Endothelial cell of hepatic sinusoid (primary cell): Measurements from ENCODE around the gene CACNA1S.

Source experiments
- in situ Hi-C: cut with HindIII; loops from 2 replicates; pipeline ENCODE4 v1.10.0; 2017; ENCODE audit warnings: low sequenced_read_pairs

CACNA1S gene

DNA sequence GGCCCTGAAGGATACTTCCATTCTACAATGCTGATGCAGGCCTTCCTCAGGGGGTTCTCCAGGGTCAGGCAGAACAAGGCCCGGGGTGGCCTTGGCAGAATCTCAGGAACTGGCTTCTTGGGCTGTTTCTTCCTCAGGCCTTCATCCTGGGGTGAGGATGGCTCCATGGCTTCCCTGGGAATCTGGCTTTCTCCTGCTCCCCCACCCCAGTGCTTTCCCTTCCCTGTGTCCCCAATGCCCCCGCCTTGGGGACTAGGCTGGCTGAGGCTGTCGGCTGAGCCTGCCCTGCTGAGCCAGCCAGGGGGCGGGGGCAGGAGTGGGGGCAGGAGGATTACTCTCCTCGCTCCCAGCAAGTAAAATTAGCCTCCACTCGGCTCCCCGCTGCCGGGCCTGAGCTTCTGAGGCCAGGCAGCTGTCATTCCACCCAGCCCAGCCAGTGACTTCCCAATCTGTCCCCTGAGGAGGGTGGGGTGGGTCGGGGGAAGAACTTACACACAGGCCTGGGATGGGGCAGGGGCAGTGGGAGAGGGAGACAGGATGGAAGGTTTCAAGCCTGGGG is at the start of gene CACNA1S:
CACNA1S (minus strand) TSS at position 254 of the 559 bp plus-strand sequence; CDS start at position 167, 87 bp downstream.
- in situ Hi-C loops: no loop called here

DNA sequence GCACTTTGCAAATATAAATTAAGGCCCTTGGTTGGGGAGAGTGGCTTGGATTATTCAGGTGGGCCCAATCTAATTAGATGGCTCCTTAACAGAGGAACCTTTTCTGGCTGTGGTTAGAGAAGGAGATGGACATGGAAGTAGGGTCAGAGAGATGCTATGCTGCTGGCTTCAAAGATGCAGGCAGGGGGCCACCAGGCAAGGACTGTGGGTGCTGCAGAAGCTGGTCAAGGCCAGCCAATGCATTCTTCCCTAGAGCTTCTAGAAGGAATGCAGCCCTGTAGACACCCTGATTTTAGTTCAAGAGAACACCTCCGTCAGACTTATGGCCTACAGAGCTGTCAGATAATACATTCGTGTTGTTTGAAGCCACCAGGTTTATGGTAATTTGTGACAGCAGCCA is 45.7 kb upstream of the CACNA1S start:
- in situ Hi-C loops: loop anchor here (5.0 kb wide), 3 partner anchors 39 to 69 kb away; no protein-coding TSS in a partner anchor

DNA sequence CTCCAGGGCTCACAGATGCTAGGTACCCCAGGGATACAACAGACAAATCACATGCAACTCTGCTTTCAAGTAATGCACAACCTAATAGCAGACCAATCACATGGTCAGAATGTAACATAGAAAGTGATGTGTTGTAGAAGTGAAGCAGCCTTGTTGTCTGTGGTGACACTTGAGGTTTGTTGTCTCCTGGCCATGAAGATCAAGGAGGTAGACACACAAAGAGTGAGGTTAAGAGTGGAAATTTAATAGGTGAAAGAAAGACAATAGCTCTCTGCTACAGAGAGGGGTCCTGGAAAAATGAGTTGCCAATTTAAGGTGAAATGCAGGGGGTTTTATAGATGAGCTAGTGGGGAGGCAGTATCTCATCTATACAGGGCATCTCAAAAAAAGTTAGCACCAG is 44.6 kb upstream of the CACNA1S start:
- in situ Hi-C loops: loop anchor here (5.0 kb wide), 3 partner anchors 40 to 70 kb away; no protein-coding TSS in a partner anchor

- in situ Hi-C loops: loop anchor here (5.0 kb wide), 3 partner anchors 39 to 71 kb away; no protein-coding TSS in a partner anchor
Observed at GRCh38 chr1:201156346-201156745, 44.1 kb upstream of the CACNA1S start.

GRCh38 chr1:201155354-201155753 is 43.1 kb upstream of the CACNA1S start:
- in situ Hi-C loops: loop anchor here (5.0 kb wide), 3 partner anchors 38 to 72 kb away; no protein-coding TSS in a partner anchor

DNA sequence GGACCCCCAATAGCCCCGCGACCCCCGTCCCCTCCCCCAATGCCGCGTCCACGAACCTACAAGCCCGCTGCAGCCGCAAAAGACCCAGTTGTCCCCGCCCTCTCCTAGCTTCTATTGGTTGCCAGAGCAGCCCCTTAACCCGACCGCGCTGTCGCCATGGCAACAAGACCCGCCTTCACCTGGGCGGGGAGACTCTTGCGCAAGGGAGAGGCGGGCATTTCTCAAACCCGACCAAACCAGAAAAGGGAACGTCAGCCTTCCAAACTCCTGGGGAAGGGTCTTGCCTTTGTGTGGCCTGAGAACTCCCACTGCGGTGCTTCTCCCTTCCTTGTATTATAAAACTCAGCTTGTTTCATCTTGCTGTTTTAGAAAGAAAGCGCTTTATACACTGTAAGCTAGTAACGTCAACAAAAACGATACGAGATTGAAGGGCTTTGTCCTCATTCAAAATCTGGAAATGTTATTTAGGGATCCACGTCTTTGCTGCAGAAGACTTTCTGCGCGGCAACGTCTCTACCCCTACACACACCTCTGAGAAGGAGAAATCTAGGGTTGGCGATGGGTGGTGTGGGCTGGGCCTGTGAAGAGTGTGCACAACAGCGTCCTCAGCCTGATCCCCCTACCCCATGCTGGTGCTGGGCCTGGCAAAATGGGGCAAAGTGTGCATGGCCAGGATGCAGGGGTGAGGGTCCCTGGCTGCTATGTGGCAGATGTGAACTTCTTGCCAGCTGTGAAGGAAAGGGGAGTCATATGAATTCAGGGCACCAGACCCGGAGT is 42.4 kb upstream of the CACNA1S start, which contains the start of gene TMEM9:
TMEM9 (minus strand) TSS at position 86 of the 777 bp plus-strand sequence. CDS start 551 bp downstream, outside the sequence.
- in situ Hi-C loops: loop anchor here (5.0 kb wide), 3 partner anchors 37 to 73 kb away; no protein-coding TSS in a partner anchor

DNA sequence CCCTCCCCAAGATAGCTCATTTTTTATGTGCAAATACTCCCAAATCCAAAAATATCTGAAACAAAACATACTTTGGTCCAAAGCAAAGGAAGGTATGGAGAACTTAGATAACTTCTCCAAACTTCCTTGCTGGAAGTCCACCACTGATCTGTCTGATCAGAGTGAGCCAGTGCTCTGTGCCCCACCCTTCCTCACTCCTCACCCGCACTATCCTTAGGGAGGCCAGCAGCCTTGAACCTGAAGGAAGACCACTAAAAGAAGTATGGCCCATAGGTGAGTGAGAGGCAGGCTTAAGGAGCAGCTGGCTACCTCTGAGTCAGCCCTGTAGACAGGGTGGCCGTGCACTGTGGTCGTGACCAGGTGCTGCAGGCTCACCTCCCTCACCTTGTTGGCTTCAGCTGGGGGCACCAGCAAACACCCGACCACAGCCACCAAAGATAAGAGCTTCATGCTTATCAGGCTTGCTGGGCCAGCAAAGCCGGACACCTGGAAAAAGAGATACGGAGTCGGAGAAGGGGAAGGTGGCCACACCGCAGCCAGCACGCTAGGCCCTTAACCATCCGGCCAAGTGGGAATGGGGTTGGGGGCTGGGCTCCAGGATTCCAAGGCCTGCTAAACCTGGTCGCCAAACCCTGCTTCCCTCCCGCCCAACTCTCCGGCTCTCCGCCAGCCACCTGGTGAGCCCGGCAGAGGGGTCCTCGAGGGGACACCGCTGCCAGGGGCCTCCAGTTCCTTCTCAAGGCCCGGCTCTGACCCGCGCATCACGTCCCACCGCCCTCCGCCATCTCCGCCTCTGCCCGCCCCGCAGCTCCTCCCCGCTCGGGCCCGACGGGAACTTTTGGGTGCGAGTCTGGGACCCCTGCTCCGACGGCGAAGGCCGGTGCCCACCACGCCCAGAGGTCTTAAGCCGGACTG is 41.5 kb upstream of the CACNA1S start:
- in situ Hi-C loops: no loop called here

- in situ Hi-C loops: no loop called here
Observed at GRCh38 chr1:201149400-201149799, 37.2 kb upstream of the CACNA1S start.

- in situ Hi-C loops: no loop called here
Observed at GRCh38 chr1:201147396-201148015, 35.3 kb upstream of the CACNA1S start.

DNA sequence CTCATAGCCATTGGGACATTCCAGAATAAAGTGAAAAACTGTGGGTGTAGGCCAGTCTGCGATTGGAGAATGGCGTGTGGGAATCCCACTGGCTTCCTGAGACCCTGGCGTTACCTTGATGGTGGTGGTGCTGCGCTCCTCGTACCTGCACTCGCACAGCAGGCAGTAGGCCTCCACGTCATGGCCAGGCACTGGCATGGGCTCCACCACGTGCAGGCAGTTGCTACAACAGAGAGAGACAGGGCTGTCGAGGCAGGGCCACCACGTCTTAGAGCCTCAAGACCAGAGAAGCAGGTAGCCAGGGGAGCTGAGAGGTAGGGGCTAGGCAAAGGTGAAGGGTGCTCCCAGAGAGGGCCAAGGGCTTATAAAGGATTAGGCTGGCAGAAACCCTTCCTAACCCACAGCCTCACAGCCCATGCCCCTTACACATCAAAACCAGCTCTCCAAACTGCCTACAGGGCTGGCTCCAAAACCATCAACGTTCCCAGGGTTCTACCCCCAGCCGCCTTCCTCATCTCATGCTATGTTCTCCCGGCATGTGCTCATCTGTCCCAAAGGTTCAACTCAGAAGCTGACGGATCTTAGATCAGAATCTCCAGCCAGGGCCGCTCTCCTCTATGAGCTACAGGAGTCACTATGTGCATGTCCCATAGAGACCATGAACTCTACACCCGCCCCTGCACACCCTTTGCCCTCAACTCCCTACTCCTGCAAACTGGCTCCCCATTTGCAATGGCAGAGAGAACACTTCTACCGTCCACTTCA is 34.6 kb upstream of the CACNA1S start:
- in situ Hi-C loops: no loop called here

DNA sequence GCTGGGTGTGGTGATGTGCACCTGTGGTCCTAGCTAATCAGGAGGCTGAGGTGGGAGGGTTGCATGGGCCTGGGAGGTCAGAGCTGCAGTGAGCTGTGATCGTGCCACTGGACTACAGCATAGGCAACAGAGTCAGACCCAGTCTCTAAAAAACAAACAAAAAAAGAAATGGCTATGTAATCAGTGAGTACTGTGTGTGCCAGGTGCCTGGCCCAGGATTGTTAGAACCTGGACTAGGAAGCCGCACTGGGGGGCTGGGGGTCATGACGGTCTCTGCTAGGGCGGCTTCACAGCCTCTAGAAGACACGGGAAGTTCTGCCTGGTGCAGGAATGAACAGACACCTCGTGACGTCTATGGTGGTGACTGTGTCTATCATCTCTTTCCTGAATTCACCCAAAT is 33.6 kb upstream of the CACNA1S start:
- in situ Hi-C loops: no loop called here

GRCh38 chr1:201145132-201145531 is 32.9 kb upstream of the CACNA1S start:
- in situ Hi-C loops: no loop called here

- in situ Hi-C loops: no loop called here
Observed at GRCh38 chr1:201144701-201145100, 32.5 kb upstream of the CACNA1S start.

- in situ Hi-C loops: no loop called here
Observed at GRCh38 chr1:201143726-201144635, 31.8 kb upstream of the CACNA1S start.

DNA sequence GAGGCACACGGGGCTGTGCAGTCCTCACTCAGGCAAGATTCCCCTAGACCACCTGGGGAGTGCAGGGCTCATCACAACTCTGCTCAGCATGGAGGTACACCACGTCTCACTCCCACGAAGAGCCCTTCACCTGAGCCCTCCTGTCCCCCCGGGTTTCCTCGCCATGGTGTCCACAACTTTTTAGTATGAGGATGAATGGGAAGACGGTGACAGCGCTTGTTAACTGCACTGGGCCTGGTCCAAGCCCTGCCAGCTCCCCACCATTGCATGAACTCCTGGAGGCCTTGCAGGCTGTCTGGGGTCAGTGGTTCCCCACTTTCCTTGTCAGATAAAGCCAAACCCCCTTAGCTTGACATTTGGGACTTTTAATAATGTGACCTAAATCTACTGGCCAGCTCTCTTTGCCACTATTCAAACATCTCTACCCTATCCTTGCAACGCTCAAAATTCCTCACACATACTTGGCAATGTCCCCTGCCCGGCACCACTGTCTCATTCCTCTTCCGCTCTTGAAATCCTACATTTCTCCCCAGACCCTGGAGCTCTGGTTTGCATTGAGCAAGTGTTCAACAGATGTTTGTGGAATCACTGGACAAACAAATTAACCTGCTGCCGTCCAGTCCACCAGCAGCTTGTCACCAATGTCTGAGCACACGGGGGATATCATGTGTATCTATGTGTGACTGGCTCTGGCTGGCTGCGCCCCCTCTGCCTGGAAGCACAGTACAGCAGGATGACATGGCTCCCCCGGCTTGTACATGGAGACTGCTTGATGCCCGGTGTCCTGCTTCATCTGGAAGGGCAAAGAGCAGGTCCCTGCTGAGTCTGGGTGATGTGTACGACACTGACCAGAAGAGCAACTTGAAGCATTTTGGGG is 30.9 kb upstream of the CACNA1S start:
- in situ Hi-C loops: no loop called here

DNA sequence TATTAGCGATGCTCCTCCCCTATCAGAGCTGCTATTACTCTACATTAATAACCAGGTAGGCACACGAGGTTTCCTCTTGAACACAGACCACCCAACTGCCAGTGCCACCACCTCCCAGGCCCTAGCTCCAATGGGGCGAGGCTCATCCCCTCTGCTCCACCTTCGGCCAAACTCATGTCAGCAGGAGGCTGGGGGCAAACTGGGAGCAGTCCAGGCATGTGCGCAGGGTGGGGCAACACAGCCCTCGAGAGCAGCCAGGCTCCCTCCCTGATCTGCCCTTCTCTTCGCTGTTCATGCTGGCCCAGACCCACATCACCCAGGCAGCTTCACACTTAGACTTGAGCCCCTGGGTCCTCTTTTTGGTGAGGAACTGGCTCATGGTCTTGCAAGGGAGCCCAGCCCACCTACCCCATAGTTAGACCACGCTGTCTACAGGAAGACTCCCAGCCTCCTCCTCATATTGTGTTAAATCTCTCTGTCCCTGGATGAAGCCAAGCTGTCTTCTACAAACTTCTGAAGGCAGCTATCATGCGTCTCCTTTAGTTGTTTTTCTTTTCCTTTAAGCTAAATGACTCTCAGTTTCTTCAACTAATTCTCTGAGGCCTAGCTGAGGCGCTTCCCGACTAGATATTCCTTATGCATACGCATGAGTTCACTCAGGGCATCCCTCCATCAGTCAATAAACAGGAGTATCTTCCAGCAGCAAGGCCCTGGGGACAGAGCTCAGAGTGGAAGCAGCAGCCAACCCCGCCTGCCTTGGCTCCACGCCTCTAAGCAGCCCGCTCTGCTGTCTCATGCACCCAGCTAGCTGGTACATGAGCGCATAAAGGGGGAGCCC is 30.0 kb upstream of the CACNA1S start:
- in situ Hi-C loops: no loop called here

DNA sequence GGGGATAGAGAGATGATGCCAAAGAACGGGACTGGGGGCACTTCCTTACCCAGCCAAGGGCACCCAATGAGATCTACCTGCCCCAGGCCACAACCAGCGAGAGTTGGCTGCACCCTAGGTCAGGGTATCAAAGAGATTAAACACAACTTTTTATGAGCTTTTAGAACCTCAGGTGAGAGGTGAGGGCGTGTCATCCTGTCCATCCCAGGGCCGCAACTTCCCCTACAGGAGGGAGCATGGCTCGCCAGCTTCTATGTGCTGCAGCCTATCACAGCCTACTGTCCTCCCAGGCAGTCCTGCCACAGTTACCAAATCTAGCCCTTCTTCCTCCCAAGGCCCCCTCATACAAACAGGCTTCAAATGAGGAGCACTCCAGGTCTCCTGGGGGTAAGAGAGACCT is 29.2 kb upstream of the CACNA1S start:
- in situ Hi-C loops: no loop called here
